Spleen (tissue), 7 donors: ENCODE results near the gene USP30.

Experiments used
- CTCF ChIP-seq, 11 experiments: fragments of 200-600 bp in 7 of 11; fragments of 450-650 bp in 4 of 11; sonication (generic) in 4 of 11; IDR thresholded peaks in 8 of 11; conservative IDR thresholded peaks in 3 of 11; 1 replicate in 7 of 11; 2 replicates in 4 of 11; pipeline versions ENCODE4 v1.4.0 to v1.8.0; 2016 to 2021; ENCODE audit warnings: antibody characterized with exemption in 11 of 11, inconsistent platforms in 4 of 11, mild to moderate bottlenecking in 1 of 11
- POLR2A ChIP-seq, 3 donors: fragments of 450-650 bp; IDR thresholded peaks; one replicate each; pipeline ENCODE4 v1.5.1; 2017; ENCODE audit warnings: antibody characterized with exemption in 3 of 3, mild to moderate bottlenecking in 1 of 3
- POLR2AphosphoS5 ChIP-seq, 3 donors: sonication (generic); formaldehyde crosslinking; IDR thresholded peaks; one replicate each; pipeline ENCODE4 v1.5.1; 2017; ENCODE audit warnings: antibody characterized with exemption in 3 of 3
- donor health status: DM: no; HTN: no; CAD: no; lungs with moderate emphysema.
- donor health status: DM: no; HTN: no; CAD: no.
- donor health status: DM: no; HTN: no; CAD: no.

GRCh38 chr12:109100741-109101140 lies 48.4 kb downstream of the USP30 start:
- TF ChIP-seq CTCF (IDR thresholded peaks at IDR 0.05 in 8 of 11, conservative IDR thresholded peaks at IDR 0.05 in 3 of 11): no peak
- TF ChIP-seq POLR2AphosphoS5 (IDR thresholded peaks at IDR 0.05): no peak
- TF ChIP-seq POLR2A (IDR thresholded peaks at IDR 0.05): no peak
